A549 (cell line): Measurements from ENCODE around the gene SEC24B. TPM values are rescaled to one million over a fixed set of nuclear protein-coding genes. Genes with fewer than 3 reads are reported as not detected.

Source experiments
- ATAC-seq, 2 experiments: fragments of 200-7000 bp in 1 of 2; fragments of >200 bp in 1 of 2; cut with Nextera tagmentation in 1 of 2; cut with Tn5 transposase in 1 of 2; 3 replicates each; pipeline versions ENCODE4 v1.8.0 to v1.9.1; 2018 to 2020; ENCODE audit warnings: mild to moderate bottlenecking in 1 of 2, moderate library complexity in 1 of 2
- CTCF ChIA-PET: fragments of 300-600 bp; sonication (Branson Sonifier 250); formaldehyde crosslinking; extraction: SDS; loops from one replicate; lab custom pipeline; 2021; ENCODE audit warnings: antibody characterized with exemption, inconsistent platforms; lab: Yijun Ruan, JAX
- POLR2A ChIA-PET: fragments of 350-600 bp; formaldehyde crosslinking; extraction: SDS; loops from one replicate; lab custom pipeline; 2021; ENCODE audit warnings: antibody characterized with exemption, inconsistent platforms; lab: Yijun Ruan, JAX
- DNase-seq, 2 experiments: peaks; one replicate each; pipeline versions ENCODE4 v3.0.0 to v3.0.0-alpha.2; 2011 to 2016; ENCODE audit warnings: low read depth in 1 of 2, low spot score in 1 of 2
- FAIRE-seq: peaks from 2 replicates; lab custom pipeline; 2011; peaks lifted over from hg19 to GRCh38; lab: Jason Lieb, UNC
- H3K27ac ChIP-seq, 2 experiments: fragments of >200 bp; sonication (Bioruptor Twin); formaldehyde crosslinking; 3 replicates each; pipeline ENCODE4 v1.5.1; 2016 to 2017
- H3K4me1 ChIP-seq: fragments of >200 bp; sonication (Bioruptor Twin); formaldehyde crosslinking; 3 replicates; pipeline ENCODE4 v1.6.1; 2016
- H3K4me2 ChIP-seq: fragments of >200 bp; sonication (Bioruptor Twin); formaldehyde crosslinking; 3 replicates; pipeline ENCODE4 v1.6.1; 2016
- H3K4me3 ChIP-seq: fragments of >200 bp; sonication (Bioruptor Twin); formaldehyde crosslinking; 3 replicates; pipeline ENCODE4 v1.5.1; 2016
- H3K9me3 ChIP-seq: fragments of >200 bp; sonication (Bioruptor Twin); formaldehyde crosslinking; 3 replicates; pipeline ENCODE4 v1.6.1; 2016
- CBX2 ChIP-seq: fragments of 200-600 bp; sonication (generic); IDR thresholded peaks from 2 replicates; pipeline ENCODE4 v1.6.1; 2016; ENCODE audit warnings: low read depth, mild to moderate bottlenecking, borderline replicate concordance
- CBX8 ChIP-seq: fragments of 200-600 bp; sonication (generic); IDR thresholded peaks from 2 replicates; pipeline ENCODE4 v1.6.1; 2016
- CEBPB ChIP-seq, 2 experiments: fragments of >200 bp in 1 of 2; sonication (Bioruptor Twin) in 1 of 2; formaldehyde crosslinking in 1 of 2; IDR thresholded peaks; 2 replicates each; pipeline ENCODE4 v1.6.1; 2012 to 2016
- CHD2 ChIP-seq: fragments of 150-350 bp; IDR thresholded peaks from 2 replicates; pipeline ENCODE4 v1.6.1; 2014; ENCODE audit warnings: low read length; ENCODE audit not compliant: partially characterized antibody
- CTCF ChIP-seq: fragments of >200 bp; sonication (Bioruptor Twin); formaldehyde crosslinking; IDR thresholded peaks from 3 replicates; pipeline ENCODE4 v1.5.1; 2016
- EHMT2 ChIP-seq: fragments of 200-600 bp; sonication (generic); IDR thresholded peaks from 2 replicates; pipeline ENCODE4 v1.6.1; 2016; ENCODE audit warnings: antibody characterized with exemption, low read depth, mild to moderate bottlenecking, moderate library complexity
- FOSB ChIP-seq: fragments of 250-450 bp; sonication (Bioruptor Pico); IDR thresholded peaks from 2 replicates; pipeline ENCODE4 v1.5.0; 2020; ENCODE audit warnings: mild to moderate bottlenecking, moderate library complexity
- FOSL2 ChIP-seq, 2 experiments: fragments of 450-650 bp in 1 of 2; fragments of >200 bp in 1 of 2; sonication (Bioruptor Twin) in 1 of 2; formaldehyde crosslinking; IDR thresholded peaks; 2 replicates each; pipeline versions ENCODE4 v1.5.0 to v1.6.1; 2016 to 2020; ENCODE audit warnings: mild to moderate bottlenecking in 1 of 2, moderate library complexity in 1 of 2
- FOXS1 ChIP-seq: fragments of 250-450 bp; sonication (Bioruptor Pico); IDR thresholded peaks from 2 replicates; pipeline ENCODE4 v1.5.0; 2020; ENCODE audit warnings: mild to moderate bottlenecking, moderate library complexity
- GATA3 ChIP-seq: IDR thresholded peaks from 2 replicates; pipeline ENCODE4 v1.6.1; 2012; ENCODE audit warnings: borderline replicate concordance
- HES2 ChIP-seq: fragments of >200 bp; sonication (Bioruptor Twin); formaldehyde crosslinking; IDR thresholded peaks from 2 replicates; pipeline ENCODE4 v1.6.1; 2016
- HMGXB4 ChIP-seq: fragments of 250-450 bp; sonication (Bioruptor Pico); IDR thresholded peaks from 2 replicates; pipeline ENCODE4 v1.5.0; 2021; ENCODE audit warnings: mild to moderate bottlenecking, moderate library complexity, borderline replicate concordance
- HOXA7 ChIP-seq: fragments of 250-450 bp; sonication (Bioruptor Pico); IDR thresholded peaks from 2 replicates; pipeline ENCODE4 v1.5.0; 2020; ENCODE audit warnings: mild to moderate bottlenecking, moderate library complexity
- HOXB13 ChIP-seq: fragments of 250-450 bp; sonication (Bioruptor Pico); IDR thresholded peaks from 2 replicates; pipeline ENCODE4 v1.5.0; 2020; ENCODE audit warnings: low read depth, mild to moderate bottlenecking, moderate library complexity
- KDM5A ChIP-seq: fragments of 200-600 bp; sonication (generic); IDR thresholded peaks from 2 replicates; pipeline ENCODE4 v1.6.1; 2016; ENCODE audit warnings: antibody characterized with exemption, mild to moderate bottlenecking
- NPAS2 ChIP-seq: fragments of 250-450 bp; sonication (Bioruptor Pico); IDR thresholded peaks from 2 replicates; pipeline ENCODE4 v1.8.0; 2022; ENCODE audit warnings: mild to moderate bottlenecking, moderate library complexity, borderline replicate concordance
- NR3C1 ChIP-seq: fragments of >200 bp; sonication (Bioruptor Twin); formaldehyde crosslinking; IDR thresholded peaks from 3 replicates; pipeline ENCODE4 v1.6.1; 2017
- RAD21 ChIP-seq, 2 experiments: fragments of >200 bp in 1 of 2; sonication (Bioruptor Twin) in 1 of 2; formaldehyde crosslinking in 1 of 2; IDR thresholded peaks in 1 of 2; conservative IDR thresholded peaks in 1 of 2; 2 replicates in 1 of 2; 3 replicates in 1 of 2; pipeline ENCODE4 v1.6.1; 2012 to 2018; ENCODE audit warnings: inconsistent platforms in 1 of 2
- RARB ChIP-seq: fragments of 250-450 bp; sonication (Bioruptor Pico); IDR thresholded peaks from 2 replicates; pipeline ENCODE4 v1.8.0; 2021; ENCODE audit warnings: mild to moderate bottlenecking, moderate library complexity
- SMC3 ChIP-seq: fragments of >200 bp; sonication (Bioruptor Twin); formaldehyde crosslinking; IDR thresholded peaks from 3 replicates; pipeline ENCODE4 v1.6.1; 2018; ENCODE audit warnings: inconsistent platforms
- ZC3H11A ChIP-seq: fragments of 450-650 bp; IDR thresholded peaks from 2 replicates; pipeline ENCODE4 v1.6.1; 2014; ENCODE audit warnings: antibody characterized with exemption, mild to moderate bottlenecking
- ZFP36 ChIP-seq: fragments of 450-650 bp; IDR thresholded peaks from 2 replicates; pipeline ENCODE4 v1.6.1; 2014; ENCODE audit warnings: borderline replicate concordance; ENCODE audit not compliant: partially characterized antibody
- WGBS: methylation state at CpG from one replicate; pipeline ENCODE4 v1.1.6; 2017; ENCODE audit errors: missing lambda C conversion rate; 5-methylcytosine and 5-hydroxymethylcytosine counted together
- polyA plus RNA-seq, 4 experiments: library from polyadenylated mRNA; depleted of rRNA in 3 of 4; stranded (reverse); fragments of >200 nt; fragmentation: RNase III in 1 of 4; extraction: RNeasy Plus Mini Kit Qiagen cat#74134 plus additional on column Dnase treatment in 1 of 4; gene quantifications; 2 replicates in 3 of 4; 3 replicates in 1 of 4; pipeline ENCODE4 v1.2.3, GENCODE V29; 2011 to 2017
- TF ChIP-seq, protein P1 (sequence below): fragments of >200 bp; sonication (Bioruptor Twin); formaldehyde crosslinking; IDR thresholded peaks from 3 replicates; pipeline ENCODE4 v1.6.1; 2016
- TF ChIP-seq, protein P2 (sequence below): IDR thresholded peaks from 2 replicates; pipeline ENCODE4 v1.6.1; 2012
- TF ChIP-seq, protein P3 (sequence below): fragments of 450-650 bp; IDR thresholded peaks from 2 replicates; pipeline ENCODE4 v1.6.1; 2014; ENCODE audit warnings: antibody characterized with exemption

The SEC24B gene
- polyA plus RNA-seq, 2 of the 4 experiments (the other 2 are of a cell fraction), result 13.8 to 40.0 TPM

- FAIRE-seq, result no peak
- CTCF ChIA-PET, result interaction anchor here (0.7 to 1.5 kb wide), 4 partner anchors 11 to 735 kb away, joined by 3 read pairs; no protein-coding TSS in a partner anchor
- WGBS, result 50% methylated on average over 6 of the region's 6 CpGs
- Histone ChIP-seq H3K27ac (peak overlapping the region in 1 of 2 experiments; percentile 49; a peak in 1 of 6 replicates), H3K4me3 (no peak overlapping the region), H3K4me2 (peak overlapping the region; percentile 6; the same call in 1 of the 3 replicates), H3K4me1 (no peaks in the 10 kb centered on the region), H3K9me3 (no peaks in the 10 kb centered on the region)
- POLR2A ChIA-PET, result no interaction called here
- DNase-seq, result peak; percentile 26 to 53
- ATAC-seq, result peak; percentile 83 to 95; a peak in 5 of 6 replicates
- TF ChIP-seq, protein P1, sequence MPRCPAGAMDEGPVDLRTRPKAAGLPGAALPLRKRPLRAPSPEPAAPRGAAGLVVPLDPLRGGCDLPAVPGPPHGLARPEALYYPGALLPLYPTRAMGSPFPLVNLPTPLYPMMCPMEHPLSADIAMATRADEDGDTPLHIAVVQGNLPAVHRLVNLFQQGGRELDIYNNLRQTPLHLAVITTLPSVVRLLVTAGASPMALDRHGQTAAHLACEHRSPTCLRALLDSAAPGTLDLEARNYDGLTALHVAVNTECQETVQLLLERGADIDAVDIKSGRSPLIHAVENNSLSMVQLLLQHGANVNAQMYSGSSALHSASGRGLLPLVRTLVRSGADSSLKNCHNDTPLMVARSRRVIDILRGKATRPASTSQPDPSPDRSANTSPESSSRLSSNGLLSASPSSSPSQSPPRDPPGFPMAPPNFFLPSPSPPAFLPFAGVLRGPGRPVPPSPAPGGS, result no peak
- TF ChIP-seq CTCF (peak; percentile 41), SMC3 (peak; percentile 33; the same call in 1 of the 3 replicates), HES2 (no peak), NPAS2 (CRISPR knock-in tag) (no peak), ZFP36 (no peak), FOXS1 (CRISPR knock-in tag) (no peak), FOSB (CRISPR knock-in tag) (no peak), RAD21 (conservative IDR thresholded peaks at IDR 0.05 in 1 of 2, IDR thresholded peaks at IDR 0.05 in 1 of 2) (peak; percentile 46 to 47)
- TF ChIP-seq, all 56 proteins: peak for 3
Measured at GRCh38 chr4:109574443-109574850, 140.8 kb downstream of the SEC24B start.

DNA sequence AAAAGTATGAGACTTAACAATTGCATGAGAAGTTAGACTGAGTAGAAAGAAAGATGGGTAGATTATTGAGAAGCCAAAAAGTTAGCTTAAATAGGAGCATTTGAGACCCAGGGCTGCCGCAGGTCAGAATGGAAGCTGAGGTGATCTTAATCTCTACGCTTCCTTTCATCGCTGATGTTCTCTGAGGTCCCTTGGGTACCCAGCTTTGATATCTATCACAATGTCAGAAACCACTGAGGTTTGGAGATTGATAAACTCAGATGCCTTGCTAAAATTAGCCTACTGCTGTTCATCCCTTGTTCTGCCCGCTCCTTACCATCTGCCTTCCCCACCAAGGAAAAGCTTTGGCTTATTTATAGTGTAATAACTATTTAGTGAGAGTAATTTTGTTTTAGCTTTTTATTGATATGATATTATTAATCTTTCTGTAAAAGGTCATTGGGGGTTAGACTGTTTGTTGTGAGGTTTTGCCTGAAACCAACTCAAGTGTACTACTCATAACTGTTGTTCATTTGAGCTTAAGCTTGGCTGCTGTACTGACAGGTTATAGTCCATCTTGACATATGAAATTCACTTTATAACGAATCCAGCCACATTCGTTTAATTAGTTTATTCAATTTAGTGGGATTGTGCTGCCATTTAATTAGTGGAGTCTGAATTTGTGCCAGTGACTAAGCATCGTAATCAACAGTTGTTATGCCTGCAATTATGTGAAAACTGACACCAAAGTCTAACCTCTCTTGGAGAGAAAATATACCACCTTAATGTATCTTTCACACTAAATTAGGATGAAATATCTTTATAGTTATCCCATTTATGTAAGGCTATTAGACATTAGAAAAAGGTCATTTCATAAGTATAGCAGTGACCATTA lies 141.6 kb downstream of the SEC24B start:
- H3K9me3 ChIP-seq, result no peaks in the 10 kb centered on the region
- H3K4me3 ChIP-seq, result no peak overlapping the region
- FAIRE-seq (no peak), ATAC-seq (no peak), DNase-seq (no peak)
- CTCF ChIA-PET, result interaction anchor here (0.7 to 1.5 kb wide), 4 partner anchors 11 to 736 kb away, joined by 3 read pairs; no protein-coding TSS in a partner anchor
- no peak for TF ChIP-seq NR3C1
- no peak for TF ChIP-seq FOSL2 (IDR thresholded peaks at IDR 0.05)
- TF ChIP-seq FOSL2 (CRISPR knock-in tag; IDR thresholded peaks at IDR 0.05), result no peak
- POLR2A ChIA-PET, result no interaction called here
- 90% methylated on average over 7 of the region's 7 CpGs for WGBS
- H3K27ac ChIP-seq, result no peak overlapping the region
- H3K4me2 ChIP-seq, result no peak overlapping the region
- no peaks in the 10 kb centered on the region for H3K4me1 ChIP-seq

GRCh38 chr4:109576462-109576861 lies 142.8 kb downstream of the SEC24B start:
- H3K4me3 ChIP-seq, result no peak overlapping the region
- POLR2A ChIA-PET, result no interaction called here
- FAIRE-seq, result no peak
- no peak overlapping the region for H3K27ac ChIP-seq
- 91% methylated on average over 2 of the region's 2 CpGs for WGBS
- H3K4me1 ChIP-seq, result no peaks in the 10 kb centered on the region
- ATAC-seq, result no peak
- no peak overlapping the region for H3K4me2 ChIP-seq
- no peak for DNase-seq
- CTCF ChIA-PET, result no interaction called here
- H3K9me3 ChIP-seq, result no peaks in the 10 kb centered on the region
- no peak for TF ChIP-seq GATA3
- TF ChIP-seq CEBPB (IDR thresholded peaks at IDR 0.05), result no peak
- TF ChIP-seq, protein P2, sequence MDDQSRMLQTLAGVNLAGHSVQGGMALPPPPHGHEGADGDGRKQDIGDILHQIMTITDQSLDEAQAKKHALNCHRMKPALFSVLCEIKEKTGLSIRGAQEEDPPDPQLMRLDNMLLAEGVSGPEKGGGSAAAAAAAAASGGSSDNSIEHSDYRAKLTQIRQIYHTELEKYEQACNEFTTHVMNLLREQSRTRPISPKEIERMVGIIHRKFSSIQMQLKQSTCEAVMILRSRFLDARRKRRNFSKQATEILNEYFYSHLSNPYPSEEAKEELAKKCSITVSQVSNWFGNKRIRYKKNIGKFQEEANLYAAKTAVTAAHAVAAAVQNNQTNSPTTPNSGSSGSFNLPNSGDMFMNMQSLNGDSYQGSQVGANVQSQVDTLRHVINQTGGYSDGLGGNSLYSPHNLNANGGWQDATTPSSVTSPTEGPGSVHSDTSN, result no peak
- TF ChIP-seq CHD2, result no peak
- no peak for TF ChIP-seq RARB (CRISPR knock-in tag)
- TF ChIP-seq, protein P3, sequence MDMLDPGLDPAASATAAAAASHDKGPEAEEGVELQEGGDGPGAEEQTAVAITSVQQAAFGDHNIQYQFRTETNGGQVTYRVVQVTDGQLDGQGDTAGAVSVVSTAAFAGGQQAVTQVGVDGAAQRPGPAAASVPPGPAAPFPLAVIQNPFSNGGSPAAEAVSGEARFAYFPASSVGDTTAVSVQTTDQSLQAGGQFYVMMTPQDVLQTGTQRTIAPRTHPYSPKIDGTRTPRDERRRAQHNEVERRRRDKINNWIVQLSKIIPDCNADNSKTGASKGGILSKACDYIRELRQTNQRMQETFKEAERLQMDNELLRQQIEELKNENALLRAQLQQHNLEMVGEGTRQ, result no peak
- TF ChIP-seq ZFP36, result no peak
- TF ChIP-seq CBX8, result no peak
- no peak for TF ChIP-seq HOXA7 (CRISPR knock-in tag)
- no peak for TF ChIP-seq ZC3H11A
- no peak for TF ChIP-seq HOXB13 (CRISPR knock-in tag)
- TF ChIP-seq CBX2, result no peak
- TF ChIP-seq KDM5A, result no peak
- no peak for TF ChIP-seq HMGXB4 (CRISPR knock-in tag)
- no peak for TF ChIP-seq EHMT2
